Measurements from ENCODE around the gene ADCY9. TPM values are rescaled to one million over a fixed set of nuclear protein-coding genes. Genes with fewer than 3 reads are reported as not detected.

ADCY9 gene
- total and polyA plus RNA-seq, 12 donors, result 11.5 to 57.6 (median 42.7) TPM

- no peak for DNase-seq
- Histone ChIP-seq H3K4me1 (no peaks in the 10 kb centered on the region), H3K27me3 (no peaks in the 10 kb centered on the region), H3K9me3 (no peaks in the 10 kb centered on the region), H3K27ac (no peak overlapping the region), H3K4me3 (no peak overlapping the region), H3K36me3 (peaks cover 0 to 55% (median 0%) of the 10 kb centered on the region in 9 donors)
- no peak for TF ChIP-seq CTCF (IDR thresholded peaks at IDR 0.05)
- no peak for ATAC-seq
- 90 to 91% methylated on average over 10 of the region's 10 CpGs for WGBS, 2 donors
- intact Hi-C loops (cut with DNase I), result loop anchor here in 9 of 10 donors (10.0 kb wide), 6 partner anchors 126 to 346 kb away; partner anchors contain the start of genes ADCY9 (in 2 of the 9) and SRL (in 1 of the 9)
These were observed 127.4 kb downstream of the ADCY9 start for GRCh38 chr16:3988824-3989223.

- no peak for DNase-seq
- Histone ChIP-seq H3K36me3 (peaks cover 0 to 52% (median 0%) of the 10 kb centered on the region in 9 donors), H3K9me3 (no peaks in the 10 kb centered on the region), H3K4me3 (no peak overlapping the region), H3K4me1 (peaks cover 0 to 4% (median 0%) of the 10 kb centered on the region in 9 donors), H3K27ac (no peak overlapping the region), H3K27me3 (no peaks in the 10 kb centered on the region)
- no peak for TF ChIP-seq CTCF (IDR thresholded peaks at IDR 0.05)
- ATAC-seq, result no peak
- WGBS, 2 donors, result 89% methylated on average over 9 of the region's 9 CpGs
- intact Hi-C loops (cut with DNase I), result loop anchor here in 9 of 10 donors (10.0 kb wide), 6 partner anchors 127 to 347 kb away; partner anchors contain the start of genes ADCY9 (in 2 of the 9) and SRL (in 1 of the 9)
These were observed 128.2 kb downstream of the ADCY9 start for GRCh38 chr16:3988011-3988410.

- peaks cover 0 to 51% (median 0%) of the 10 kb centered on the region in 9 donors for H3K36me3 ChIP-seq
- H3K4me3 ChIP-seq, result no peak overlapping the region
- TF ChIP-seq CTCF (IDR thresholded peaks at IDR 0.05), result no peak
- ATAC-seq (no peak), DNase-seq (no peak)
- no peaks in the 10 kb centered on the region for H3K27me3 ChIP-seq
- no peaks in the 10 kb centered on the region for H3K9me3 ChIP-seq
- H3K4me1 ChIP-seq, result peaks cover 0 to 7% (median 0%) of the 10 kb centered on the region in 9 donors
- WGBS, 2 donors, result 92 to 99% methylated on average over 13 of the region's 13 CpGs
- H3K27ac ChIP-seq, result no peak overlapping the region
- intact Hi-C loops (cut with DNase I), result loop anchor here in 9 of 10 donors (10.0 kb wide), 6 partner anchors 128 to 348 kb away; partner anchors contain the start of genes ADCY9 (in 2 of the 9) and SRL (in 1 of the 9)
These were observed 129.0 kb downstream of the ADCY9 start for GRCh38 chr16:3987231-3987630.

GRCh38 chr16:3986235-3986544, 130.1 kb downstream of the ADCY9 start:
- H3K36me3 ChIP-seq, result peaks cover 0 to 56% (median 7%) of the 10 kb centered on the region in 9 donors
- no peak for ATAC-seq

More at GRCh38 chr16:3986235-3986544, 130.1 kb downstream of the ADCY9 start:
- WGBS, 2 donors, result 91 to 95% methylated on average over 13 of the region's 13 CpGs
- Histone ChIP-seq H3K27me3 (no peaks in the 10 kb centered on the region), H3K4me1 (peaks cover 0 to 7% (median 0%) of the 10 kb centered on the region in 9 donors), H3K4me3 (no peak overlapping the region), H3K9me3 (no peaks in the 10 kb centered on the region), H3K27ac (no peak overlapping the region)
- intact Hi-C loops (cut with DNase I), result loop anchor here in 9 of 10 donors (10.0 kb wide), 6 partner anchors 129 to 349 kb away; partner anchors contain the start of genes ADCY9 (in 2 of the 9) and SRL (in 1 of the 9)
- no peak for DNase-seq
- no peak for TF ChIP-seq CTCF (IDR thresholded peaks at IDR 0.05)
